PC-9 (cell line): ENCODE results near the gene PDK4. TPM values are rescaled to one million over a fixed set of nuclear protein-coding genes. Genes with fewer than 3 reads are reported as not detected.

Experiments
- BruUV-seq: library from RNA; stranded (reverse); fragments of 400-500 nt; replicated peaks from 2 replicates; lab custom pipeline; 2021; lab: Mats Ljungman, UMichigan
- CTCF ChIA-PET: fragments of 300-600 bp; sonication (Branson Sonifier 250); formaldehyde crosslinking; loops from one replicate; lab custom pipeline; 2022; ENCODE audit warnings: antibody characterized with exemption; lab: Charles Lee
- POLR2A ChIA-PET: fragments of 300-600 bp; sonication (Branson Sonifier 250); formaldehyde crosslinking; loops from one replicate; lab custom pipeline; 2022; ENCODE audit warnings: antibody characterized with exemption; ENCODE audit not compliant: unreplicated experiment; lab: Charles Lee
- DNase-seq, 2 experiments: peaks; one replicate each; pipeline versions ENCODE4 v3.0.0 to v3.0.0-alpha.2; 2015 to 2022; ENCODE audit warnings: mixed read lengths in 1 of 2
- H2AFZ ChIP-seq: fragments of 200-600 bp; sonication (generic); 2 replicates; pipeline ENCODE4 v1.8.1; 2017; ENCODE audit warnings: antibody characterized with exemption
- H3F3A ChIP-seq: fragments of 200-600 bp; sonication (generic); 2 replicates; pipeline ENCODE4 v1.8.1; 2017; ENCODE audit warnings: antibody characterized with exemption, mild to moderate bottlenecking, low read depth; ENCODE audit not compliant: insufficient read depth
- H3K27ac ChIP-seq: fragments of 200-600 bp; sonication (generic); 2 replicates; pipeline ENCODE4 v1.6.1; 2016; ENCODE audit warnings: mixed run types
- H3K27me3 ChIP-seq: fragments of 200-600 bp; sonication (generic); 2 replicates; pipeline ENCODE4 v1.6.1; 2016; ENCODE audit warnings: low read depth, mixed run types; ENCODE audit not compliant: insufficient read depth
- H3K36me3 ChIP-seq: fragments of 200-600 bp; sonication (generic); 2 replicates; pipeline ENCODE4 v1.6.1; 2016; ENCODE audit warnings: low read depth, mixed run types
- H3K4me1 ChIP-seq: fragments of 200-600 bp; sonication (generic); replicated peaks from 2 replicates; pipeline ENCODE4 v1.6.1; 2016; ENCODE audit warnings: mixed run types; ENCODE audit not compliant: insufficient read depth
- H3K4me2 ChIP-seq: fragments of 200-600 bp; sonication (generic); 2 replicates; pipeline ENCODE4 v1.6.1; 2017; ENCODE audit warnings: mixed run types
- H3K4me3 ChIP-seq: fragments of 200-600 bp; sonication (generic); 2 replicates; pipeline ENCODE4 v1.6.1; 2016; ENCODE audit warnings: mixed run types
- H3K79me2 ChIP-seq: fragments of 200-600 bp; sonication (generic); 2 replicates; pipeline ENCODE4 v1.6.1; 2017; ENCODE audit warnings: low read depth, mixed run types
- H3K9me2 ChIP-seq: fragments of 200-600 bp; sonication (generic); 2 replicates; pipeline ENCODE4 v1.8.1; 2017; ENCODE audit warnings: mild to moderate bottlenecking; ENCODE audit not compliant: insufficient read depth
- H3K9me3 ChIP-seq: fragments of 200-600 bp; sonication (generic); 2 replicates; pipeline ENCODE4 v1.8.1; 2016; ENCODE audit warnings: low read depth; ENCODE audit not compliant: insufficient read depth
- H4K20me1 ChIP-seq: fragments of 200-600 bp; sonication (generic); 2 replicates; pipeline ENCODE4 v1.8.1; 2017; ENCODE audit not compliant: insufficient read depth
- EZH2 ChIP-seq: fragments of 200-600 bp; sonication (generic); IDR thresholded peaks from 2 replicates; pipeline ENCODE4 v1.8.0; 2017; ENCODE audit warnings: antibody characterized with exemption, low read depth
- intact Hi-C: fragments of 100-400 bp; cut with micrococcal nuclease; formaldehyde crosslinking; loops from one replicate; pipeline ENCODE4 v1.10.0; 2022; ENCODE audit not compliant: unreplicated experiment
- total RNA-seq: library from RNA; stranded (reverse); gene quantifications from 2 replicates; pipeline ENCODE4 v1.2.3, GENCODE V29; 2021
- TF ChIP-seq, protein P1 (sequence below): fragments of 200-600 bp; sonication (generic); conservative IDR thresholded peaks from 2 replicates; pipeline ENCODE4 v1.6.1; 2017; ENCODE audit warnings: mixed run types, antibody characterized with exemption, mild to moderate bottlenecking, moderate library complexity

The PDK4 gene
- total RNA-seq, 1 experiment from 2014 or later, result 4.8 TPM

DNA sequence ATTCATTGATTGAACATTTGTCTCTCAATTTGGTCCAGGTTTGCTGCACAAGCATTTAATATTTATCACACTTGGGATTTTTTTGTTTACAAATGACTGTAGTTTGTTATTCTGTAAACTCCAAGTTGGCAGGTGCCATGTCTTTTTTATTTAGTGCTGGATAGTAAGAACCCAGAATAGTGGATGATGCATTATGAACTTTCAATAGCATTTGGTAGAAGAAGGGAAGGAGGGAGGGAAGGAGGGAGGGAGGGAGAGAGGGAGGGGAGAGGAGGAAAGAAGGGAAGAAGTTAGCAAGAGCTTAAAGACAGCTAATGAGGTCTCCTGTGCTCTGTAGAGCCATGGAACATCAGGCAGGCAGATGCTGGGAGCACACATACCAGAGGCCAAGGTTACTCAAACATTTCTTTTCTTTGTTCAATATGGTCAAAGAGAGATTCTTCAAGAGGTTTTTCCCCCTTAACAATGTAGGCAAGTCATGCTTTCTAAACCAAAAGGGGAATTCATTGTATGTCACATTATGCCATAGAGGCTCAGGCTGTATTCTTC, 25.8 kb upstream of the PDK4 start:
- no peak for DNase-seq
- intact Hi-C loops, result no loop called here
- Histone ChIP-seq H3K4me2 (no peak overlapping the region), H3K79me2 (no peaks in the 10 kb centered on the region), H4K20me1 (no peaks in the 10 kb centered on the region), H3K4me1 (no peaks in the 10 kb centered on the region), H3K27ac (no peak overlapping the region), H3F3A (no peaks in the 10 kb centered on the region), H3K9me3 (no peaks in the 10 kb centered on the region; the same call in 1 of the 2 replicates), H2AFZ (no peak overlapping the region), H3K4me3 (no peak overlapping the region), H3K9me2 (no peaks in the 10 kb centered on the region), H3K27me3 (no peaks in the 10 kb centered on the region), H3K36me3 (no peaks in the 10 kb centered on the region)
- TF ChIP-seq, protein P1, sequence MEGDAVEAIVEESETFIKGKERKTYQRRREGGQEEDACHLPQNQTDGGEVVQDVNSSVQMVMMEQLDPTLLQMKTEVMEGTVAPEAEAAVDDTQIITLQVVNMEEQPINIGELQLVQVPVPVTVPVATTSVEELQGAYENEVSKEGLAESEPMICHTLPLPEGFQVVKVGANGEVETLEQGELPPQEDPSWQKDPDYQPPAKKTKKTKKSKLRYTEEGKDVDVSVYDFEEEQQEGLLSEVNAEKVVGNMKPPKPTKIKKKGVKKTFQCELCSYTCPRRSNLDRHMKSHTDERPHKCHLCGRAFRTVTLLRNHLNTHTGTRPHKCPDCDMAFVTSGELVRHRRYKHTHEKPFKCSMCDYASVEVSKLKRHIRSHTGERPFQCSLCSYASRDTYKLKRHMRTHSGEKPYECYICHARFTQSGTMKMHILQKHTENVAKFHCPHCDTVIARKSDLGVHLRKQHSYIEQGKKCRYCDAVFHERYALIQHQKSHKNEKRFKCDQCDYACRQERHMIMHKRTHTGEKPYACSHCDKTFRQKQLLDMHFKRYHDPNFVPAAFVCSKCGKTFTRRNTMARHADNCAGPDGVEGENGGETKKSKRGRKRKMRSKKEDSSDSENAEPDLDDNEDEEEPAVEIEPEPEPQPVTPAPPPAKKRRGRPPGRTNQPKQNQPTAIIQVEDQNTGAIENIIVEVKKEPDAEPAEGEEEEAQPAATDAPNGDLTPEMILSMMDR, result no peak
- TF ChIP-seq EZH2, result no peak
- BruUV-seq, result no TSS peak
- POLR2A ChIA-PET, result no interaction called here
- CTCF ChIA-PET, result interaction anchor here (0.5 to 0.6 kb wide), 2 partner anchors 18 to 66 kb away, joined by 3 read pairs; no protein-coding TSS in a partner anchor

GRCh38 chr7:95621404-95621803, 25.1 kb upstream of the PDK4 start:
- H3K27me3 ChIP-seq, result no peaks in the 10 kb centered on the region
- CTCF ChIA-PET, result no interaction called here

GRCh38 chr7:95620631-95621030, 24.3 kb upstream of the PDK4 start:
- CTCF ChIA-PET, result no interaction called here
- Histone ChIP-seq H2AFZ (no peak overlapping the region), H3K79me2 (no peaks in the 10 kb centered on the region), H3K36me3 (no peaks in the 10 kb centered on the region), H4K20me1 (no peaks in the 10 kb centered on the region), H3K4me3 (no peak overlapping the region), H3K9me2 (no peaks in the 10 kb centered on the region), H3K27me3 (no peaks in the 10 kb centered on the region), H3K9me3 (no peaks in the 10 kb centered on the region; the same call in 1 of the 2 replicates), H3K27ac (no peak overlapping the region), H3F3A (no peaks in the 10 kb centered on the region), H3K4me2 (no peak overlapping the region), H3K4me1 (no peaks in the 10 kb centered on the region)
- intact Hi-C loops, result no loop called here
- no TSS peak for BruUV-seq
- TF ChIP-seq EZH2, result no peak
- TF ChIP-seq, protein P1, result no peak
- POLR2A ChIA-PET, result no interaction called here
- no peak for DNase-seq

More at GRCh38 chr7:95621404-95621803, 25.1 kb upstream of the PDK4 start:
- H3K9me2 ChIP-seq, result no peaks in the 10 kb centered on the region
- no peaks in the 10 kb centered on the region for H3K79me2 ChIP-seq
- intact Hi-C loops, result no loop called here
- BruUV-seq, result no TSS peak
- H3K4me3 ChIP-seq, result no peak overlapping the region
- H3K36me3 ChIP-seq, result no peaks in the 10 kb centered on the region
- DNase-seq, result no peak
- H3K27ac ChIP-seq, result no peak overlapping the region
- POLR2A ChIA-PET, result no interaction called here
- H3F3A ChIP-seq, result no peaks in the 10 kb centered on the region
- no peak for TF ChIP-seq EZH2
- TF ChIP-seq, protein P1, result no peak
- no peaks in the 10 kb centered on the region; the same call in 1 of the 2 replicates for H3K9me3 ChIP-seq
- H2AFZ ChIP-seq, result no peak overlapping the region
- no peaks in the 10 kb centered on the region for H3K4me1 ChIP-seq
- H3K4me2 ChIP-seq, result no peak overlapping the region
- H4K20me1 ChIP-seq, result no peaks in the 10 kb centered on the region
